Measurements from ENCODE around the gene HTR3E. TPM values are rescaled to one million over a fixed set of nuclear protein-coding genes. Genes with fewer than 3 reads are reported as not detected.

The HTR3E gene
- total and polyA plus RNA-seq, 2 of the 13 experiments (the other 11 are each of a cell fraction or from before 2014, with no cell fraction given): not detected

DNA sequence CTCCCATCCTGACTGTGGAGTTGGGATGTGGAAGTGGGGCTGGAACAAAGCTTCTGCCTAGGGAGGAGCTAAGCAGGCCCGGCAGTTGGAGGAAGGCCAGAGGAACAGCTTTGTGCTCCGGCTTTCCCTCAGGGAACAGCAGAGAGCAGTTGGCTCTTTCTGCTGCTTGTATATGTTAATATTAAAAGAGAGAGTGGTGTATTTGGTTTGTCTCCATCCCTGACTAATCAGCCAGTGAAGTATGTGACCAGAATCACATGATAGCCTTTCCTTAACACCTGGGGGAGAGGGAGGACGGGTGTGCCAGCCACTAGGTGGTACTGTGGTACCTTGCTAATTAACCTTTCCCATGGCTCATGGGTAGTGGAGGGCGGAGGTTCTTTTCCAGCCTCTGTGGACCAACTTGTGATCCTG is 48.3 kb downstream of the HTR3E start (continued):
- TF ChIP-seq, protein P1, sequence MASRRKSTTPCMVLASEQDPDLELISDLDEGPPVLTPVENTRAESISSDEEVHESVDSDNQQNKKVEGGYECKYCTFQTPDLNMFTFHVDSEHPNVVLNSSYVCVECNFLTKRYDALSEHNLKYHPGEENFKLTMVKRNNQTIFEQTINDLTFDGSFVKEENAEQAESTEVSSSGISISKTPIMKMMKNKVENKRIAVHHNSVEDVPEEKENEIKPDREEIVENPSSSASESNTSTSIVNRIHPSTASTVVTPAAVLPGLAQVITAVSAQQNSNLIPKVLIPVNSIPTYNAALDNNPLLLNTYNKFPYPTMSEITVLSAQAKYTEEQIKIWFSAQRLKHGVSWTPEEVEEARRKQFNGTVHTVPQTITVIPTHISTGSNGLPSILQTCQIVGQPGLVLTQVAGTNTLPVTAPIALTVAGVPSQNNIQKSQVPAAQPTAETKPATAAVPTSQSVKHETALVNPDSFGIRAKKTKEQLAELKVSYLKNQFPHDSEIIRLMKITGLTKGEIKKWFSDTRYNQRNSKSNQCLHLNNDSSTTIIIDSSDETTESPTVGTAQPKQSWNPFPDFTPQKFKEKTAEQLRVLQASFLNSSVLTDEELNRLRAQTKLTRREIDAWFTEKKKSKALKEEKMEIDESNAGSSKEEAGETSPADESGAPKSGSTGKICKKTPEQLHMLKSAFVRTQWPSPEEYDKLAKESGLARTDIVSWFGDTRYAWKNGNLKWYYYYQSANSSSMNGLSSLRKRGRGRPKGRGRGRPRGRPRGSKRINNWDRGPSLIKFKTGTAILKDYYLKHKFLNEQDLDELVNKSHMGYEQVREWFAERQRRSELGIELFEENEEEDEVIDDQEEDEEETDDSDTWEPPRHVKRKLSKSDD (CRISPR knock-in tag; IDR thresholded peaks at IDR 0.05; ENCODE audit: low read depth): no peak
- no peak for TF ChIP-seq ZNF441 (CRISPR knock-in tag; IDR thresholded peaks at IDR 0.05; ENCODE audit: borderline replicate concordance)
- TF ChIP-seq, protein P2, sequence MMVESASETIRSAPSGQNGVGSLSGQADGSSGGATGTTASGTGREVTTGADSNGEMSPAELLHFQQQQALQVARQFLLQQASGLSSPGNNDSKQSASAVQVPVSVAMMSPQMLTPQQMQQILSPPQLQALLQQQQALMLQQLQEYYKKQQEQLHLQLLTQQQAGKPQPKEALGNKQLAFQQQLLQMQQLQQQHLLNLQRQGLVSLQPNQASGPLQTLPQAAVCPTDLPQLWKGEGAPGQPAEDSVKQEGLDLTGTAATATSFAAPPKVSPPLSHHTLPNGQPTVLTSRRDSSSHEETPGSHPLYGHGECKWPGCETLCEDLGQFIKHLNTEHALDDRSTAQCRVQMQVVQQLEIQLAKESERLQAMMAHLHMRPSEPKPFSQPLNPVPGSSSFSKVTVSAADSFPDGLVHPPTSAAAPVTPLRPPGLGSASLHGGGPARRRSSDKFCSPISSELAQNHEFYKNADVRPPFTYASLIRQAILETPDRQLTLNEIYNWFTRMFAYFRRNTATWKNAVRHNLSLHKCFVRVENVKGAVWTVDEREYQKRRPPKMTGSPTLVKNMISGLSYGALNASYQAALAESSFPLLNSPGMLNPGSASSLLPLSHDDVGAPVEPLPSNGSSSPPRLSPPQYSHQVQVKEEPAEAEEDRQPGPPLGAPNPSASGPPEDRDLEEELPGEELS (CRISPR knock-in tag; IDR thresholded peaks at IDR 0.05): no peak
- TF ChIP-seq NR2F6 (IDR thresholded peaks at IDR 0.05): no peak
- TF ChIP-seq NR2F6 (CRISPR knock-in tag; IDR thresholded peaks at IDR 0.05): no peak
- TF ChIP-seq, protein P3, sequence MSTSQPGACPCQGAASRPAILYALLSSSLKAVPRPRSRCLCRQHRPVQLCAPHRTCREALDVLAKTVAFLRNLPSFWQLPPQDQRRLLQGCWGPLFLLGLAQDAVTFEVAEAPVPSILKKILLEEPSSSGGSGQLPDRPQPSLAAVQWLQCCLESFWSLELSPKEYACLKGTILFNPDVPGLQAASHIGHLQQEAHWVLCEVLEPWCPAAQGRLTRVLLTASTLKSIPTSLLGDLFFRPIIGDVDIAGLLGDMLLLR (CRISPR knock-in tag; IDR thresholded peaks at IDR 0.05): no peak
- TF ChIP-seq ZNF274 (CRISPR knock-in tag; IDR thresholded peaks at IDR 0.05): no peak
- TF ChIP-seq, protein P4, sequence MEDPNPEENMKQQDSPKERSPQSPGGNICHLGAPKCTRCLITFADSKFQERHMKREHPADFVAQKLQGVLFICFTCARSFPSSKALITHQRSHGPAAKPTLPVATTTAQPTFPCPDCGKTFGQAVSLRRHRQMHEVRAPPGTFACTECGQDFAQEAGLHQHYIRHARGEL (CRISPR knock-in tag; IDR thresholded peaks at IDR 0.05): no peak
- no peak for TF ChIP-seq HMG20A (CRISPR knock-in tag; IDR thresholded peaks at IDR 0.05; ENCODE audit: borderline replicate concordance)
- TF ChIP-seq, protein P5, sequence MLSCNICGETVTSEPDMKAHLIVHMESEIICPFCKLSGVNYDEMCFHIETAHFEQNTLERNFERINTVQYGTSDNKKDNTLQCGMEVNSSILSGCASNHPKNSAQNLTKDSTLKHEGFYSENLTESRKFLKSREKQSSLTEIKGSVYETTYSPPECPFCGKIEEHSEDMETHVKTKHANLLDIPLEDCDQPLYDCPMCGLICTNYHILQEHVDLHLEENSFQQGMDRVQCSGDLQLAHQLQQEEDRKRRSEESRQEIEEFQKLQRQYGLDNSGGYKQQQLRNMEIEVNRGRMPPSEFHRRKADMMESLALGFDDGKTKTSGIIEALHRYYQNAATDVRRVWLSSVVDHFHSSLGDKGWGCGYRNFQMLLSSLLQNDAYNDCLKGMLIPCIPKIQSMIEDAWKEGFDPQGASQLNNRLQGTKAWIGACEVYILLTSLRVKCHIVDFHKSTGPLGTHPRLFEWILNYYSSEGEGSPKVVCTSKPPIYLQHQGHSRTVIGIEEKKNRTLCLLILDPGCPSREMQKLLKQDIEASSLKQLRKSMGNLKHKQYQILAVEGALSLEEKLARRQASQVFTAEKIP (CRISPR knock-in tag; IDR thresholded peaks at IDR 0.05; ENCODE audit: borderline replicate concordance): no peak
- peak; percentile 93 for TF ChIP-seq MIXL1 (CRISPR knock-in tag; IDR thresholded peaks at IDR 0.05)
- no peak for TF ChIP-seq CHD2 (IDR thresholded peaks at IDR 0.05; ENCODE audit: low read depth, low read length)
- TF ChIP-seq, protein P6, sequence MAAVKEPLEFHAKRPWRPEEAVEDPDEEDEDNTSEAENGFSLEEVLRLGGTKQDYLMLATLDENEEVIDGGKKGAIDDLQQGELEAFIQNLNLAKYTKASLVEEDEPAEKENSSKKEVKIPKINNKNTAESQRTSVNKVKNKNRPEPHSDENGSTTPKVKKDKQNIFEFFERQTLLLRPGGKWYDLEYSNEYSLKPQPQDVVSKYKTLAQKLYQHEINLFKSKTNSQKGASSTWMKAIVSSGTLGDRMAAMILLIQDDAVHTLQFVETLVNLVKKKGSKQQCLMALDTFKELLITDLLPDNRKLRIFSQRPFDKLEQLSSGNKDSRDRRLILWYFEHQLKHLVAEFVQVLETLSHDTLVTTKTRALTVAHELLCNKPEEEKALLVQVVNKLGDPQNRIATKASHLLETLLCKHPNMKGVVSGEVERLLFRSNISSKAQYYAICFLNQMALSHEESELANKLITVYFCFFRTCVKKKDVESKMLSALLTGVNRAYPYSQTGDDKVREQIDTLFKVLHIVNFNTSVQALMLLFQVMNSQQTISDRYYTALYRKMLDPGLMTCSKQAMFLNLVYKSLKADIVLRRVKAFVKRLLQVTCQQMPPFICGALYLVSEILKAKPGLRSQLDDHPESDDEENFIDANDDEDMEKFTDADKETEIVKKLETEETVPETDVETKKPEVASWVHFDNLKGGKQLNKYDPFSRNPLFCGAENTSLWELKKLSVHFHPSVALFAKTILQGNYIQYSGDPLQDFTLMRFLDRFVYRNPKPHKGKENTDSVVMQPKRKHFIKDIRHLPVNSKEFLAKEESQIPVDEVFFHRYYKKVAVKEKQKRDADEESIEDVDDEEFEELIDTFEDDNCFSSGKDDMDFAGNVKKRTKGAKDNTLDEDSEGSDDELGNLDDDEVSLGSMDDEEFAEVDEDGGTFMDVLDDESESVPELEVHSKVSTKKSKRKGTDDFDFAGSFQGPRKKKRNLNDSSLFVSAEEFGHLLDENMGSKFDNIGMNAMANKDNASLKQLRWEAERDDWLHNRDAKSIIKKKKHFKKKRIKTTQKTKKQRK (IDR thresholded peaks at IDR 0.05; ENCODE audit: low read length): no peak
- no peak for TF ChIP-seq TARDBP (CRISPR knock-in tag; IDR thresholded peaks at IDR 0.05)
- no peak for TF ChIP-seq ATF7 (IDR thresholded peaks at IDR 0.05)
- TF ChIP-seq ATF7 (CRISPR knock-in tag; IDR thresholded peaks at IDR 0.05): no peak
- TF ChIP-seq TEAD3 (CRISPR knock-in tag; optimal IDR thresholded peaks at IDR 0.05; ENCODE audit: borderline replicate concordance): peak; percentile 34
- TF ChIP-seq GATAD1 (CRISPR knock-in tag; IDR thresholded peaks at IDR 0.05): no peak
- peak; percentile 72 for TF ChIP-seq STAG1 (CRISPR knock-in tag; IDR thresholded peaks at IDR 0.05)
- TF ChIP-seq, protein P7, sequence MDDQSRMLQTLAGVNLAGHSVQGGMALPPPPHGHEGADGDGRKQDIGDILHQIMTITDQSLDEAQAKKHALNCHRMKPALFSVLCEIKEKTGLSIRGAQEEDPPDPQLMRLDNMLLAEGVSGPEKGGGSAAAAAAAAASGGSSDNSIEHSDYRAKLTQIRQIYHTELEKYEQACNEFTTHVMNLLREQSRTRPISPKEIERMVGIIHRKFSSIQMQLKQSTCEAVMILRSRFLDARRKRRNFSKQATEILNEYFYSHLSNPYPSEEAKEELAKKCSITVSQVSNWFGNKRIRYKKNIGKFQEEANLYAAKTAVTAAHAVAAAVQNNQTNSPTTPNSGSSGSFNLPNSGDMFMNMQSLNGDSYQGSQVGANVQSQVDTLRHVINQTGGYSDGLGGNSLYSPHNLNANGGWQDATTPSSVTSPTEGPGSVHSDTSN (CRISPR knock-in tag; IDR thresholded peaks at IDR 0.05; ENCODE audit: borderline replicate concordance): no peak

Data from HepG2 (cell line).